Measurements from ENCODE around the gene PLSCR3. TPM values are rescaled to one million over a fixed set of nuclear protein-coding genes. Genes with fewer than 3 reads are reported as not detected.

PLSCR3 gene
- total RNA-seq, 2 experiments from 2014 or later = 15.3 to 23.1 TPM

DNA sequence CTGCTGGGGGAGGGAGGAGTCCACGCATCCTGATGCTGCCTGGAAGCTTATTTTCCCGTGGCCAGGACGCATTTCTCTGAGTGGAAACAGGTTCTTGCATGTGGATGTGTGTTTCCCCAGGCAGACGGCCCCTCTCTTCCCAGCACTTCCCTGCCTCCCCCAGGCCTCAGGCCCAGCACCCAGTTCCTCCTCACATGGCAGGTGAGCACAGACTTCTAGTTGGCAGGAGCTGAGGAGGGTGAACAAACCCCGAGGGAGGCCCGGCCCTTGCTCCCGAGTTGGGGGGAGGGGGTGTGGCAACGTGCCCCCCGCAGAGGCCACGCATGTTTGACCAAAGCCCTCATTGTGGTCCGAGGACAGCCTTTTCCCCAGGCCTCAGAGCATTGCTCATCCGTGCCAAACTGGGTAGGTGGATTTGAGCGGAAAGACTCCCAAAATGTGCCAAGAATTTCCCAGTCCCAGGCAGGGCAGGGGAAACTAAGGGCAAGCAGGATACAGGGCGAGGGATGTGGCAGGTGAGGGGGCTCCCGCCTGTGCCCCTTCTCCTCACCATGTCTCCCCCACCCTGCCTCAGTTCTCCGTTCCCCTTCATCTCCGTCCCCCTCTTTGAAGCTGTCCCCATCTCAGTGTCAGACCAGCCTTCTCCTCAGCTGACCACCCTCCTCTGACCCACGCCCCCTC is 24.3 kb upstream of the PLSCR3 start:
- no peaks in the 10 kb centered on the region for H3K9me3 ChIP-seq (ENCODE audit: low read length)
- H3K36me3 ChIP-seq (ENCODE audit: insufficient read depth, low read length) = no peaks in the 10 kb centered on the region
- H3K9me2 ChIP-seq (ENCODE audit: insufficient read depth, low read length) = no peaks in the 10 kb centered on the region
- no peak overlapping the region for H3K4me2 ChIP-seq (ENCODE audit: low read length)
- H4K20me1 ChIP-seq (ENCODE audit: insufficient read depth, low read length) = no peaks in the 10 kb centered on the region
- intact Hi-C loops (cut with micrococcal nuclease; ENCODE audit: unreplicated experiment) = no loop called here
- no peak for DNase-seq (ENCODE audit: low spot score)
- no peak overlapping the region for H3K27ac ChIP-seq (ENCODE audit: low read depth, low read length, poor library complexity, severe bottlenecking)
- no peak overlapping the region for H3K4me3 ChIP-seq (ENCODE audit: low read depth, low read length, poor library complexity, severe bottlenecking)
- TF ChIP-seq EZH2phosphoT487 (IDR thresholded peaks at IDR 0.05; ENCODE audit: borderline replicate concordance, low read depth, low read length) (no peak), CTCF (conservative IDR thresholded peaks at IDR 0.05; ENCODE audit: low read length) (no peak)
- ChIA-PET CTCF (ENCODE audit: unreplicated experiment) (no interaction called here), POLR2A (interaction anchor here (0.8 kb wide), 1 partner anchor 15 kb away, joined by 3 read pairs; the partner anchor contains the start of gene TMEM256)
- no peaks in the 10 kb centered on the region for H3K79me2 ChIP-seq (ENCODE audit: insufficient read depth, low read depth, low read length)
- H3K4me1 ChIP-seq (ENCODE audit: insufficient read depth, low read length, poor library complexity, severe bottlenecking) = no peaks in the 10 kb centered on the region
- BruUV-seq (replicated peaks) = no TSS peak
- no peak overlapping the region for H2AFZ ChIP-seq (ENCODE audit: low read length)

DNA sequence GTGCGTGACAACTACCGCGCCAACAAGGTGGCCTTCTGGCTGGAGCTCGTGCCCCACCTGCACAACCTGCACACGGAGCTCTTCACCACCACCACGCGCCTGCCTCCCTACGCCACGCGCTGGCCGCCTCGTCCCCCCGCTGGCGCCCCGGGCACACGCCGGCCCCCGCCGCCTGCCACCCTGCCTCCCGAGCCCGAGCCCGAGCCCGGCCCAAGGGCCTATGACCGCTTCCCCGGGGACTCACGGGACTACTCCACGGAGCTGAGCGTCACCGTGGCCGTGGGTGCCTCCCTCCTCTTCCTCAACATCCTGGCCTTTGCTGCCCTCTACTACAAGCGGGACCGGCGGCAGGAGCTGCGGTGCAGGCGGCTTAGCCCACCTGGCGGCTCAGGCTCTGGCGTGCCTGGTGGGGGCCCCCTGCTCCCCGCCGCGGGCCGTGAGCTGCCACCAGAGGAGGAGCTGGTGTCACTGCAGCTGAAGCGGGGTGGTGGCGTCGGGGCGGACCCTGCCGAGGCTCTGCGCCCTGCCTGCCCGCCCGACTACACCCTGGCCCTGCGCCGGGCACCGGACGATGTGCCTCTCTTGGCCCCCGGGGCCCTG is 22.8 kb upstream of the PLSCR3 start:
- Histone ChIP-seq H2AFZ (ENCODE audit: low read length) (no peak overlapping the region), H3K4me3 (ENCODE audit: low read depth, low read length, poor library complexity, severe bottlenecking) (no peak overlapping the region)
- intact Hi-C loops (cut with micrococcal nuclease; ENCODE audit: unreplicated experiment) = no loop called here

More for the DNA sequence above, 22.8 kb upstream of the PLSCR3 start:
- no peak overlapping the region for H3K27ac ChIP-seq (ENCODE audit: low read depth, low read length, poor library complexity, severe bottlenecking)
- no peak for DNase-seq (ENCODE audit: low spot score)
- no peaks in the 10 kb centered on the region for H3K36me3 ChIP-seq (ENCODE audit: insufficient read depth, low read length)
- H4K20me1 ChIP-seq (ENCODE audit: insufficient read depth, low read length) = no peaks in the 10 kb centered on the region
- no TSS peak for BruUV-seq (replicated peaks)
- H3K4me1 ChIP-seq (ENCODE audit: insufficient read depth, low read length, poor library complexity, severe bottlenecking) = no peaks in the 10 kb centered on the region
- TF ChIP-seq EZH2phosphoT487 (IDR thresholded peaks at IDR 0.05; ENCODE audit: borderline replicate concordance, low read depth, low read length) (no peak), CTCF (conservative IDR thresholded peaks at IDR 0.05; ENCODE audit: low read length) (no peak)
- no peaks in the 10 kb centered on the region for H3K79me2 ChIP-seq (ENCODE audit: insufficient read depth, low read depth, low read length)
- no peak overlapping the region for H3K4me2 ChIP-seq (ENCODE audit: low read length)
- ChIA-PET POLR2A (no interaction called here), CTCF (ENCODE audit: unreplicated experiment) (no interaction called here)
- no peaks in the 10 kb centered on the region for H3K9me2 ChIP-seq (ENCODE audit: insufficient read depth, low read length)
- H3K9me3 ChIP-seq (ENCODE audit: low read length) = no peaks in the 10 kb centered on the region

All from OCI-LY7 (cell line).